GM18870 (cell line): ENCODE results near the gene FRY.

Source experiments
- ATAC-seq: cut with Tn5 transposase; IDR thresholded peaks from one replicate; pipeline ENCODE4 v1.9.1; 2021; ENCODE audit warnings: moderate library complexity; ENCODE audit not compliant: unreplicated experiment

Gene FRY

GRCh38 chr13:32125751-32126150 is 94.2 kb downstream of the FRY start:
- ATAC-seq, result no peak

GRCh38 chr13:32126278-32126677 is 94.7 kb downstream of the FRY start:
- no peak for ATAC-seq

DNA sequence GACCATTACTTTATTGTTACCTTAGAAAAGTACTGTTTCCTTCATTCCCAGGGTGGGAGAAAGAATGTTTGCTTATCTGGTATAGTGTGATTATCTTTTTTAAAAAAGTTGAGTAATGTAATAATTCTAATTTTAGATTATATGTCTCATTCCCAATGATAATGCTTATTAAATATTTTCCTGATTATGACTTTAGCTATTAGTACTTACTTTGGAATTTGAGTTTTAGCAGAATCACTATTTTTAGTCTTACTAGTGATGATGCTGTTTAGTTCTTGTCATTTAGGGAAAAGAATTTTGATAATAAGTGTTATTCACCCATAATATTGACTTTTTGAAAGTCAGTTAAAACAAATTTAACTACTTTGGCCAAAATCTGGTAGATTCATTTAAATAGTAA is 95.2 kb downstream of the FRY start:
- ATAC-seq, result no peak

DNA sequence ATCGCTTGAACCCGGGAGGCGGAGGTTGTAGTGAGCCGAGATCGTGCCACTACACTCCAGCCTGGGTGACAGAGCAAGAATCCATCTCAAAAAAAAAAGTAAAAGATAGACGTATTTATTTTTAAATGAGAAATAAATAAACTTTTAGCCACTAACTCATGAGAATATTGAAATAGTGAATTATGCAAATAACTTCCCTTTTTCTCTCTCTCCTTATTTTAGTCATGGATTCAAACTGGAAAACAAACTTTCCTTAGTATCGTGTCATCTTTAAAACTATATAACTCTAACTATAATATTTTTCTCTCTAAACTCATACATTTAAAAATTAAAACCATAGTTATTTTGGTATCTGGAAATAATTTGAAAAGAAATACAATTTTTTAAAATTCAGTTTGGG is 96.1 kb downstream of the FRY start:
- ATAC-seq, result no peak

DNA sequence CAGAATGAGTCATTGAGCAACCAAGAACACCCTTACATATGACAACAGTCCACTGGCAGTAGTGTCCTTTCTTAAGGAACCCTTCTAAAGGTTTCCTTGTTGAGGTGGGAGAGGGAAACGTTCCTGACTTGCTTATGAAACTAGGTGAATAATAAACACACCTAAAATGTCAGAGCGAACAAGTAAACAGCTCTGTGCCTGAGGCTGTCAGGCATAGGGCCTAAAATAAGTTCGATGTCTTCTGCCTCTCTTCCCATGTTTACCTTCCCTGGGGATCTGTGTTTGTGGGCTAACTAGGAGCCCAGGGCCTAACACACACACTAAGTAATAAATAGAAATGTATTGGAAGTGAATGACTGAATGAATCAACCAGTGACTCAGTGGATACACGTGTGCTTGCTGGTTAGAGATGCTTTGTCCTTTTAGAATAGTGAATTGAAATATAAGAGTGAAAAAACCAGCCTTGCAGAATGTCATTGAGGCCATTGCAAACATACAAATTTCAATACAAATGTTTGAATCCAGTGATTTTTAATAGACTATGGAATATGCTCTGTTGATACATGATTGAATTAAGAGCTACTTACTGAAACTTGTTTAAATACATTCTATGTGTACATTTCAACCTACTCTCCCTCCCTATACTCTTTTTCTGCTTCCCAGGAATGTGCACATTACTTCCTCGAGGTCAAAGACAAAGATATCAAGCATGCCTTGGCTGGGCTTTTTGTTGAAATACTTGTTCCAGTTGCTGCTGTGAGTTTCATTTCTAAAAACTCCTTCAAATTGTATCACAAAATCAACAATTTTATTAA is 102.9 kb downstream of the FRY start:
- no peak for ATAC-seq

GRCh38 chr13:32135056-32135390 is 103.4 kb downstream of the FRY start:
- ATAC-seq, result no peak

DNA sequence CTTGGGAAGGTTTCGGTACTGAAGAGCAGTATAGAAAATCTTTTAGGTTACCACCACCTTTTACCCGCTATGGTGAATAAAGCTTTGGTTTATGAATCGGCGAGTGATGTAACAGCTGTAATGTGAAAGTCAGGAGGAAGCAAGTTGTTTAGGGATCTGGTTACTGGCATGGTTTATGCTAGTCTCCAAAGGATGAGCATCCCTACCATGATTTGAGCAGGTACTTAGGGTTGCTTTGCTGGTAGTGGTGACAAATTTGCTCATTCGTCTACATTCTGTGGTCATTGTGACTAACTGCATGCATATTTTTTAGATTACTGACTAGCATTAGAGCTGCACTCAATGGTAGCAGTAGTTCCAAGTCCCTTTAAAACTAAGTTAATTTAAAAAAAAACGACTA is 104.1 kb downstream of the FRY start:
- no peak for ATAC-seq

- ATAC-seq, result no peak
These were observed 104.5 kb downstream of the FRY start for GRCh38 chr13:32136061-32136460.

GRCh38 chr13:32136716-32137115 is 105.1 kb downstream of the FRY start:
- ATAC-seq, result no peak

DNA sequence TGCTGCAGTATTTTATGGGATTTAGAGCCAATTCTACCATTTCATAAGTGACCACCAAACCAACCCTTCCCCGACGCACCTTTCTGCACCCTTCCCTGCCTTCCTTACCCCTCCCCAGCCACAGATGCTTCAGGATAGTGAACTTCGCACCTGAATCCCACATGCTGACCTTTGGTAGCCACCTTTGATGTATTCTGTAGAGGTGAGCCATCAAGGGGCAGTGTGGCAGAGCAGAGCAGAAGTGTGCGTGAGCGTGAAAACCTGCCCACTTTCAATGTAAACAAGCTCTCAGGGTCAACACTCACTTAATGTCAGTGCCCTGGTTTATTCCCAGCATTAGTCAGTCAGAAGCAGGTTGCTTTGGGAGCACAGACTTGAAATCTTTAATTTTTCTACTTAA is 107.7 kb downstream of the FRY start:
- no peak for ATAC-seq

DNA sequence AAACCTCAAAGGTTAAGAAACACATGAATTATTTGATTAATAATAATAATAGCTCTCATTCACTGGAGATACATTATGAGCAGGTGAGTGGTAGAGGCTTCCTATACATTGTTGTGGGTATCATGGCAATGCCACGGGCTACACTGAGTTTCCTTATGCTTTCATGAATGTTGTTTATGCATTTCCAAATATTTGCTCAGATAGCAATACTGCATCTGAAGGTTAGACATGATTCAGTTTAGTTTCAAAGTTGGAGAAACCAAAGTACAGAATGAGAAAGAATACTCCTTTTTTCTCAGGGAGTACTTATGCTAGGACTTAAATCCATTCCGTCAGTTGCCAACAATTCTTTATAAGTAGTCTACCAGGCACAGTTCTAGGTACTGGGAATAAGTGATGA is 108.5 kb downstream of the FRY start:
- no peak for ATAC-seq

GRCh38 chr13:32141462-32141861 is 109.9 kb downstream of the FRY start:
- no peak for ATAC-seq

DNA sequence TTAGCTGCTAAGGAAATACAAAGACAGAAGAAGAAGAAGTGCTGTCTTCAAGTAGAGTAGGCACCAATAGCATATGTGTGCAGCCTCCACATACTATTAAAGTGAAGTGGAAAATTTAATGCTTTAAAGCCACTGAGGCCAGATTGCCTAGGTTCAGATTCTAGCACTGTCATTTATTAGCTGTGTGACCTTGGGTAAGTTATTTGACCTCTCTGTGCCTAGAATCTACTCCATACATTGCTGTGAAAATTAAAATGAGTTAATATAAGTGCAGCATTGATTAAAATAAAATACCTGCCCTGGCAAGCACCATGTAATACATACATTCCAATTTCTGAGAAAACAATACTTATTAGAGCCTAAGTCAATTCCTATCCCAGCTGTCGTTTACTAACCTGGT is 110.5 kb downstream of the FRY start:
- ATAC-seq, result no peak

- ATAC-seq, result no peak
These were observed 111.4 kb downstream of the FRY start for GRCh38 chr13:32142956-32143375.

- ATAC-seq, result no peak
These were observed 115.6 kb downstream of the FRY start for GRCh38 chr13:32147193-32147592.

GRCh38 chr13:32147976-32148375 is 116.4 kb downstream of the FRY start:
- ATAC-seq, result no peak

DNA sequence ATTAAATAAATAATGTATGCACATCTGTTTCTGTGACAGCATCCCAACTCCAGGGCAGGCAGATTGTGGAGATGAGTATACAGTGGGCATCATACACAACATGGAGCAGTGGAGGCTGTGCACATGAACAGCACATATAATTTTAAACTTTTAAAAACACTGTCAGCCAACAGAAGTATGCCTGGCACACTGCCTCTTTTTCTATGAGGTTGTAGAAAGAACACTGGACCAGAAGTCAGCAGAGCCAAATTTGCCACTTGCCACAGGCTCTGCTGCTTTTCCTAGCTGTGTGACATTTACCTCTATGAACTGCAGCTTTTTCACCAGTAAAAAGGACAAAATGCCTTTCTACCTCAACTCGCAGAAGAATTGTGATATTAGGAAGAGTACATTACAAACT is 118.7 kb downstream of the FRY start:
- no peak for ATAC-seq

- ATAC-seq, result no peak
These were observed 119.2 kb downstream of the FRY start for GRCh38 chr13:32150794-32151193.

DNA sequence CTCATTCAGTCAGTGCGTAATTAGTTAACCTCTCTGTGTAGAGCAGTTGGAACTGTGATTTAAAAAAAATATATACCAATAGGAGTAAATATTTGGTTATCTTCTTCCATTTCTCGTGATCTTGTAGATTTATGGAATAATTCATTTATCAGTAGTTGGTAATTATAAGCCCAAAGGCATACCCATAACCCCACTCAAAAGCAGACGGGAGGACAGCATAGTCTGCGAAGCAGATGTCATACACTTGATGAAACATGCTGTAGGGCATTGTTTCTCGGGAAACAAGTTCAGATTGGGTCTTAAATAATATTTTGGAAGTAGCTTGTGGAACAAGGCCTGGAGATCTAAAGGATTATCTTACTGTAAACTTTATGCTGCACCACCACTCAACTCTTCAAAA is 119.7 kb downstream of the FRY start:
- ATAC-seq, result no peak

- no peak for ATAC-seq
These were observed 121.5 kb downstream of the FRY start for GRCh38 chr13:32153056-32153455.

GRCh38 chr13:32159137-32159869 is 127.7 kb downstream of the FRY start:
- no peak for ATAC-seq

DNA sequence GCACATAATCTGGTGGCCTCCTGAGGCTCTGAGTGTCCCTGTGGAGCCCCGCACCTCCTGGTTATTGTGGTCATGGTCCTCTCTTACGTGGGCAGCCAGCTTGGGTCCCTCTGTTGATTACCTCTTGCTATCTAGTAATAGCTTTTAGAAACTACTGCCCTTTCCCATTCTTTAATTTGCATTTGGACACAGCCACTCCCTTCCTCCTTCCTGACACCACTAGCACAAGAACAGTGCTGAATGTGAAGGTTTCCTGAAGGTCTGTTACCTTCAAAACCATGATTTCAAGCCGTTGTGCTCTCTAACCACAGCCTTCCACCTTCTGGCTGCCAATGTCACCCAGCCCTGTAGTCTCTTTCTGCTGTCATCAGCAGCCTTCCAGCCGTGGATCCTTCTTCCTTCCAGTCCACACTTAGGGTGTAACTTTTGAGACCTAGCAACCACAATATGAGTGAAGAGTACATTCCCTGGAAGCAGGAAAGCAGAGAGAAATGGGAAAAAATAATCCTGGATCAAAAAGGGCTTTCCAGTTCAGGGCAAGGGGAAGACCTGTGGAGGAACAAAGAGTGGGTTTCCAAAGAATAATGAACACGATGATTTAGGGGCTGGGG is 130.9 kb downstream of the FRY start:
- ATAC-seq, result no peak
